NCI-H2107 treated with DMSO at 0.1 percent for 48 hours (cell line): ENCODE data around the gene SLC38A8.

ENCODE experiments used
- DNase-seq: peaks from one replicate; lab custom pipeline; 2025; ENCODE audit not compliant: unreplicated experiment; lab: John Stamatoyannopoulos, UW

Gene SLC38A8

GRCh38 chr16:83973077-83973476, 69.5 kb downstream of the SLC38A8 start:
- no peak for DNase-seq

- no peak for DNase-seq
Measured at GRCh38 chr16:83972256-83973008, 70.2 kb downstream of the SLC38A8 start.

GRCh38 chr16:83971165-83972130, 71.1 kb downstream of the SLC38A8 start:
- no peak for DNase-seq

- no peak for DNase-seq
Measured at GRCh38 chr16:83970430-83970815, 72.2 kb downstream of the SLC38A8 start.

- no peak for DNase-seq
Measured at GRCh38 chr16:83969771-83970429, 72.7 kb downstream of the SLC38A8 start.

- no peak for DNase-seq
Measured at GRCh38 chr16:83968891-83969649, 73.5 kb downstream of the SLC38A8 start.

GRCh38 chr16:83968306-83968851, 74.2 kb downstream of the SLC38A8 start:
- no peak for DNase-seq

GRCh38 chr16:83967838-83968305, 74.7 kb downstream of the SLC38A8 start, which contains the start of gene NECAB2:
NECAB2 (plus strand) TSS chr16:83968244; CDS start chr16:83968649, 405 bp downstream.
- no peak for DNase-seq

GRCh38 chr16:83967091-83967490, 75.5 kb downstream of the SLC38A8 start:
- no peak for DNase-seq

- no peak for DNase-seq
Measured at GRCh38 chr16:83966153-83966696, 76.4 kb downstream of the SLC38A8 start.

GRCh38 chr16:83965444-83966152, 77.0 kb downstream of the SLC38A8 start:
- no peak for DNase-seq

GRCh38 chr16:83964684-83965443, 77.7 kb downstream of the SLC38A8 start:
- no peak for DNase-seq

GRCh38 chr16:83963277-83964119, 79.1 kb downstream of the SLC38A8 start:
- DNase-seq: no peak

GRCh38 chr16:83961591-83961990, 81.0 kb downstream of the SLC38A8 start:
- no peak for DNase-seq

GRCh38 chr16:83960521-83961249, 81.9 kb downstream of the SLC38A8 start:
- DNase-seq: no peak
